ENCODE measurements around the gene TBC1D2B. TPM values are rescaled to one million over a fixed set of nuclear protein-coding genes. Genes with fewer than 3 reads are reported as not detected.

The TBC1D2B gene
- total RNA-seq (2022; extraction: Qiagen RNA extraction; ENCODE audit: low read depth) = 13.5 to 16.5 TPM (median 14.3 TPM) in 5 replicates

GRCh38 chr15:78077053-78077870, at the start of gene TBC1D2B:
TBC1D2B (minus strand) TSS chr15:78077711; CDS start chr15:78077652, 59 bp downstream.

GRCh38 chr15:78092261-78093041, 14.9 kb upstream of the TBC1D2B start, which contains the start of gene SH2D7:
SH2D7 (plus strand) TSS chr15:78092561; CDS start chr15:78092585, 24 bp downstream.

Other genes starting within 250 kb of the TBC1D2B start
- gene SH2D7, start 14.8 kb upstream of the TBC1D2B start, total RNA-seq (2022; extraction: Qiagen RNA extraction; ENCODE audit: low read depth) = not detected in 5 replicates
- gene CIB2, start 53.7 kb upstream of the TBC1D2B start, total RNA-seq (2022; extraction: Qiagen RNA extraction; ENCODE audit: low read depth) = 23.0 to 30.0 TPM (median 28.3 TPM) in 5 replicates
- gene IDH3A, start 71.7 kb upstream of the TBC1D2B start, total RNA-seq (2022; extraction: Qiagen RNA extraction; ENCODE audit: low read depth) = 70.0 to 103 TPM (median 78.1 TPM) in 5 replicates
- 0.21 to 0.41 TPM (median 0.31 TPM) in 5 replicates for gene ACSBG1, start 156.9 kb upstream of the TBC1D2B start, total RNA-seq (2022; extraction: Qiagen RNA extraction; ENCODE audit: low read depth)
- 0.02 TPM in 1 of 5 replicates, not detected in the others for gene DNAJA4, start 186.9 kb upstream of the TBC1D2B start, total RNA-seq (2022; extraction: Qiagen RNA extraction; ENCODE audit: low read depth)
- gene SKIC8, start 221.9 kb upstream of the TBC1D2B start, total RNA-seq (2022; extraction: Qiagen RNA extraction; ENCODE audit: low read depth) = 77.9 to 118 TPM (median 87.9 TPM) in 5 replicates